NK-92 (cell line): ENCODE data around the gene VAMP4.
"Not testable (repeated sequence)": the region's sequence is repeated elsewhere in the genome, so short reads cannot be mapped to it uniquely, and the experiment has no call there.

Source experiments
- DNase-seq: peaks from one replicate; lab custom pipeline; 2025; ENCODE audit not compliant: unreplicated experiment; lab: John Stamatoyannopoulos, UW

VAMP4 gene

DNA sequence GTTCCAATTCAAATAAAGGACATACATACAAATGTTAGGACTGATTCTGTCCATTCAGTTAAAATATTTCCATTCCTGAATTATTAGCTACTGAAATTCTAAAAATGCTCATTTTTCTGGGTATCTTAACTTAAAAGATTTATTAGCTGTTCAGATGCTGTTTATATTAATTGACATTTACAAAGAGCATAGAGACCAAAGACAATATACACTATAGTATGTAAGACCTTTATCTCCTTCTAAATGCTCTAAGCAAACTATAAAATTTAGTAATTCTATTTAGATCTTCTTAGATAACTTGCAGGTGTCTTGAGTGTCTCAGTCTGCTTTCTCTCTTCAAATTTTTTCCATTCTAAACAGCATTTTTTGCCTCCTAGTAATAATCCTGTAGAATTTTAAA, 39.3 kb downstream of the VAMP4 start:
- no peak for DNase-seq

DNA sequence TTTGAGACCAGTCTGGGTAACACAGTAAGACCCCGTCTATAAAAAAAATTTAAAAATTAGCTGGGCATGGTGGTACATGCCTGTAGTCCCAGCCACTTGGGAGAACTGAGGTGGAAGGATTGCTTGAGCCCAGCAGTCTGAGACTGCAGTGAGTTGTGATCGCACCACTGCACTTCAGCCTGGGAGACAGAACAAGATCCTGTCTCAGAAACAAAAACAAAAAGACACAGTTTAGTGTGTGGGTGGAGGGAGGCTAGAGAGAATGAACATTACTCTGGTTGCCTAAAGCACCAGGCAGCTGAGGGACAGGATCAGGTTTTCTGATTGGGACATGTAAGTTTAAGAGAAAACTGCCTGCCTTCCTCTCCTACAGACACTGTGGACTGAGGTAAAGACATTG, 42.3 kb downstream of the VAMP4 start:
- DNase-seq, result no peak

DNA sequence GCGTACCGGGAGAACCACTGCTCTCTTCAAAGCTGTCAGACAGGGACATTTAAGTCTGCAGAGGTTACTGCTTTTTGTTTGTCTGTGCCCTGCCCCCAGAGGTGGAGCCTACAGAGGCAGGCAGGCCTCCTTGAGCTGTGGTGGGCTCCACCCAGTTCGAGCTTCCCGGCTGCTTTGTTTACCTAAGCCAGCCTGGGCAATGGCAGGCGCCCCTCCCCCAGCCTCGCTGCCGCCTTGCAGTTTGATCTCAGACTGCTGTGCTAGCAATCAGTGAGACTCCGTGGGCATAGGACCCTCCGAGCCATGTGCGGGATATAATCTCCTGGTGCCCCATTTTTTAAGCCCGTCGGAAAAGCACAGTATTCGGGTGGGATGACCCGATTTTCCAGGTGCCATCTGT, 46.1 kb downstream of the VAMP4 start:
- DNase-seq, result not testable (repeated sequence)

DNA sequence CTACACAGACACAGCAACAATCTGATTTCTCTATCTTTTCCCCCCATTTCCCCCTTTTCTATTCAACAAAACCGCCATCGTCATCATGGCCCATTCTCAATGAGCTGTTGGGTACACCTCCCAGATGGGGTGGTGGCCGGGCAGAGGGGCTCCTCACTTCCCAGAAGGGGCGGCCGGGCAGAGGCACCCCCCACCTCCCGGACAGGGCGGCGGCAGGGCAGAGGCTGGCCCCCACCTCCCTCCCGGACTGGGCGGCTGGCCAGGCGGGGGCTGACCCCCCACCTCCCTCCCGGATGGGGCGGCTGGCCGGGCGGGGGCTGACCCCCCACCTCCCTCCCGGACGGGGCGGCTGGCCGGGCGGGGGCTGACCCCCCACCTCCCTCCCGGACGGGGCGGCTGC, 48.3 kb downstream of the VAMP4 start:
- not testable (repeated sequence) for DNase-seq

DNA sequence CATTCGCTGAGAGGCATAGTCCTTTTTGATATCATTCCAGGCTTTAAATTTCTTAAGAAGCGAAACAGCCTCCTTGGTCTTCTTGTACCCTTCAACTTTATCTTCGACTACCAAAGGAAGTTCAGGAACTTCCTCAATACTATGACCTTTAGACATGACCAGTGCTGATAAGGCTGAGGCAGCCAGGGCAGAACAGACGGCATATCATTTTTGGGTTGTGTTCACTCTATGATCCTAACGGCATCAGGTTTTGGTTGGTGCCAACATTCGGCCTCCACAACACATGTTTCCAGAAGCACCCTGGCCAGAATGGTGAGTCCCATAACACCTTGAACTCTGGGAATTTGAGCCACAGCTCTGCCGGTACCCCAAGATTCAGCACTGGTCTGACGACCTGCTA, 58.0 kb downstream of the VAMP4 start:
- DNase-seq, result no peak

DNA sequence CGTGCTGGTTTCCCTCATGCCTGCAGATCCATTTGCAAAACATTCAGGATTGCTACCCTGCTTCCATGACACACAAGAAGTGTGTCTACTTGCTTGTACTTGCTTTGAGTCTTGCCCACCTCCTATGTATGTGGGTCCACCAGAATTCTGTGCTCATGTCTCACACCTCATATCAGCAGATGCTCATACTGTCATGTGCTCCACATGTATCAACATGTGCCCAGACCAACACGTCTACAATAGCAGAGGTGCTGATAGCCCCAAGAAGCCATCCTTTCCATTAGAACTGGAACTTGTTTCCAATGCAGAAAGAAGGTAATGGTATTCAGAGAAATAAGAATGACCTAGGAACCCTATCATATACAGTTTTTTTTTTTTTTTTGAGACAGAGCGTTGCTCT, 61.5 kb downstream of the VAMP4 start:
- no peak for DNase-seq

DNA sequence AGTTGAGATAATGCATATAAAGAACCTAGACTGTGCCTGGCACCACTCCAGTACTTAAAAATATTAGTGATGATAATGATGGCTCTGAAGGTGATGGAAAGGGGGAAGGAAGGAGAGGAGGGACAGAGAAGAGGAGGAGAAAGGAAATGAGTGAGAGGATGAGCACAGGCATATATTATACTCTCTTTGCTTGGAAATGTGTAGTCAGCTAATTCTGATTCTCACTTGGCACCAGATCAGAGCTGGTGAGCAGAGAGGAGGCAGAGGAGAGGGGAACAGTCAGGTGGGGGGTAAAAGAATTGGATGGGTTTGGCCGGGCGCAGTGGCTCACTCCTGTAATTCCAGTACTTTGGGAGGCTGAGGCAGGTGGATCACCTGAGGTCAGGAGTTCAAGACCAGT, 65.0 kb downstream of the VAMP4 start:
- no peak for DNase-seq

DNA sequence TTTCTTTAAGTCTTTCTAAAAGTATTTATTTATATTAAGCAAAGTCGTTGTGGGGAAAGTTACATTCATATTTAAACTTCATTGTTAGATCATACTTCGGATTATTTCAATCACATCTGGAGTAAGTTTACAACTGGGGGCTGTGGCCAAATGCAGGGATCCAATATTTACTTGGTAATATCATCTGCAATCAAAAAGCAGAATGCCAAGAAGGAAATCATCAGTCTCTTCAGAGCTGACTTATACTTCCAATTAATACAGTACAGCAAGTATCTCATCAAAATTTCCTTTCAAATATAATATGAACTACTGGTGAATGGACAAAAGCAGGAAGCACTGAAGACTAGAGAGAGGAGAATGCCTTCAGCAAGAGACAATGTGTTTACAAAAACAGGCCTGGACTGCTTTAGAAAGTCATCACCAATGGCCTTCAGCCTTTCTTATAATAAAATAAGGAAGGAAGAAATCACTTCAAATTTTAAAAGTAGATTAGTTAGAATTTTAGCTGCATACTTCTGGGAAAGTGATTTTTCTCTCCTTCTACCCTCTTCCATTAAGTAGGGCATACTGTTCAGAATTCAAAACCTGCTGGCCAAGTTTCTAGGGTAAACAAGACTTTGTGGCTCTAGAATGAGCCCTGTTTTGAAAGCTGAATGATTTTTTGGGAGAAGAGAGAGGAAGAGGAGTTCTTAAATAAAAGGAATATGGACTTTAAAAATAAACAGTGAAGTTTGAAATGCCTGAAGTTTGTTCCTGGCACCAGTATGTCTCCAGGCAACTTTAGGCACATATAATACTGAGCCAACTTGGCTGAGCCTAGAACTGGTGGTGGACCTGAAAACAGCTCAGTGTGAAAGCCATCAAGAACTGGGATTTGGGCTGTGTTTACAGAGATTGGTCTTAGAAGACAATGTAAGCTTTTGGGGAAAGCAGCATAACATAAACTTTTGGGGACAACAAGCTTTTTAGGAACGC, 67.1 kb downstream of the VAMP4 start:
- DNase-seq, result no peak

DNA sequence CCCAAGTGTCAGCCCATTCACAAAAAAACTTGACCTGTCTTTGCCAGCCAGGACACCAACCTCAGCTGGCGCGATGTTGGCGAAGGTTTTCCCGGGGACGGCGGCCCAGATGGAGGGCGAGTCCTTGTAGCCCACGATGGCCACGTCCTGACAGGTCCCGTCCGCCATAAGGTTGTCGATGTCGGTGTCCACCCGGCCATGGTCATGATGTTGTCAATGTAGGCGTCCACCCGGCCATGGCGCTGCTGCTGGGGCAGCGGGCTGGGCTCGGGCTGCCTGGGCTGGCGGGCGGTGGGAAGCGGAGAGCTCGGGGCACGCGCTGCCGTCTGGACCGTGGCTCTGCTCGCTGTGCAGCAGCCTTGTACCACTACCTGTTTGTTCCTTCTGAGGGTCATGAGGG, 71.1 kb downstream of the VAMP4 start:
- no peak for DNase-seq

DNA sequence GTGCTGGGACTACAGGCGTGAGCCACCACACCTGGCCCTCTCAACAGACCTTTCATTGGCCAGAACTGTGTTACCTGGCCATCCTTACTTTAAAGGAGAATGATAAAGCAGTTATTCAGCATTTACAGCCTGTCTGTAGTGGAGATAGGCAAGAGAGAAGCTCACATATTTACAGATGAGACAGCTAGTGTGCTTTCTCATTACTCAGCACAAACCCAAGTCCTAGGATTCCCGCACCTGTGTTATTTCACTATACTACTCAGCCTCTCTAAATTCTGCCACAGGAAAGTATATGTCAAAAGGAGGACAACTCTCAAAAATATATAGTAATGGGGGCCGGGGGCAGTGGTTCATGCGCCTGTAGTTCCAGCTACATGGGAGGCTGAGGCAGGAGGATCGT, 73.5 kb downstream of the VAMP4 start:
- DNase-seq, result no peak

DNA sequence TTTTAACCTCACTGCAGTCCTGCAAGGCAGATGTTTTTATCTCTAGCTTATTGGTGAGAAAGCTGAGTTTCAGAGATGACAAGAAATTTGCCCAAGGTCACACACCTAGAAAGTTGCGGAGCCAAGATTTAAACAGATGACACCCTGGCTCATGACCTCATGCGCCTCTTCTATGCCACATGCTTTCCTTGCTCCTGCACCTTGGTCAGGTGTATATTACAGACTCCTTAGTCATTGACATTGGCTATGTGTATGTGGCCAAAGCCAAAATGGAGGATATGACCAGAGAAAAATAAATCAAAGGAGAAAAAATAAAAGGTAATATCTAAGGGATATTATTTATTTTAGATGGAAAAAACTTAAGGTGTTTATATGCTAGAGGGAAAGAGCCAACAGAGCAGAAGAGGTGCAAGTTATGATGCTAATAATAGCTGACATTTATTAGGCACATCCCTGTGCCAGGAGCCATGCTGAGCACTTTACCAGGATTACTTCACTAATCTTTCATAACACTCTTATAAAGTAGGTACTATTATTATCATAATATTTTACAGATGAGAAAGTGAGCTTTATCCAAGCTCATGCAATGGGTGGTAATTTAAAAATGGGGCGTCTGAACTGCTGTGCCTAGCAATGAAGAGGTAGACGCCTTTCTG, 75.6 kb downstream of the VAMP4 start:
- DNase-seq, result no peak

DNA sequence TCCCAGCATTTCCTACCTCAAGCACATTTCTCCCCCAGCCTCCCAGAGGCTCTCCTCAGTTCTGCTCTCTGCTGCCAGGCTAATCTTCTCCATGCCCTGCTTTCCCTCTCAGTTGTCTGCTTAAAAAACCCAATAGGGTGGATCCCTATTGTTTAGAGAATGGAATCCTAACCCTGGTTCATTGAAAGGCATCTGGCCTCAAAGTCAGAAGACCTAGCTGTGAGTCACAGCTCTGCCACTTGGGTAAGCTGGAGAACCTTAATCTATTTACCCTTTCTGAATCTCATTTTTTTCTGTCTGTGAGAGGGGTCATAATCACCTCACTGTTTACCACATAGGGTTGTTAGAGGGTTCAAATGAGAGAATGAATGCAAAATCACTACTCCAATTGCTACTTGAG, 76.9 kb downstream of the VAMP4 start:
- DNase-seq, result no peak

DNA sequence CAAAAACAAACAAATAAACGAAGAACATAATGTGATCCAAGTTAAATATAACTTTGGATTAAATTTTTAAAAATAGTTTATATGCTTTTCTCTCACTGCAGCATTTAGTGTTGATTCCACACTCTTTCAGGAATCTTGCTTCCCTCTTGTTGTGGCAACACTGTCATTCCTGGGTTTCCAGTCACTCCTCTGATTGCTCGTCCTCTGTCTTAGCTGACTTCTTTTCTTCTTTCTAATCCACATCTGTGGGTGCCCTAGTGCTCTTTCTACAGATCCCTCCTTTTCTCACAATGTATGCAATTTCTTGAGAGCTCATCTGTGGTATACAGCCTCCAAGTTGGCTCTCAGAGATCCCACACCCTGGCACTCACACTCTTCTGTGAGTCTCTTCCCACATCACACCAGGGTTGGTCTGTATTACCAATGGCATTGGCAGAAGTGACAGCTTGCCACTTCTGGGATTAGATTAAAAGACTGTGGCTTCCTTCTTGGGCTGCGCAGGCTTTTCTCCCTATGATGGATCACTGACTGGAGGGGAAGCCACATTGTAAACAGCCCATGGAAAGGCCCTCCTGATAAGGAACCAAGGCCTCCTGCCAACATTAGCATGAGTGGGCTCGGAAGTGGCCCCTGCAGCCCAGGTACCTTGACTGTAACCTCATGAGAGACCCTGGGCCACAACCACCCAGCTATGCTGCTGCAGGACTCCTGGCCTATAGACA, 77.8 kb downstream of the VAMP4 start:
- no peak for DNase-seq

DNA sequence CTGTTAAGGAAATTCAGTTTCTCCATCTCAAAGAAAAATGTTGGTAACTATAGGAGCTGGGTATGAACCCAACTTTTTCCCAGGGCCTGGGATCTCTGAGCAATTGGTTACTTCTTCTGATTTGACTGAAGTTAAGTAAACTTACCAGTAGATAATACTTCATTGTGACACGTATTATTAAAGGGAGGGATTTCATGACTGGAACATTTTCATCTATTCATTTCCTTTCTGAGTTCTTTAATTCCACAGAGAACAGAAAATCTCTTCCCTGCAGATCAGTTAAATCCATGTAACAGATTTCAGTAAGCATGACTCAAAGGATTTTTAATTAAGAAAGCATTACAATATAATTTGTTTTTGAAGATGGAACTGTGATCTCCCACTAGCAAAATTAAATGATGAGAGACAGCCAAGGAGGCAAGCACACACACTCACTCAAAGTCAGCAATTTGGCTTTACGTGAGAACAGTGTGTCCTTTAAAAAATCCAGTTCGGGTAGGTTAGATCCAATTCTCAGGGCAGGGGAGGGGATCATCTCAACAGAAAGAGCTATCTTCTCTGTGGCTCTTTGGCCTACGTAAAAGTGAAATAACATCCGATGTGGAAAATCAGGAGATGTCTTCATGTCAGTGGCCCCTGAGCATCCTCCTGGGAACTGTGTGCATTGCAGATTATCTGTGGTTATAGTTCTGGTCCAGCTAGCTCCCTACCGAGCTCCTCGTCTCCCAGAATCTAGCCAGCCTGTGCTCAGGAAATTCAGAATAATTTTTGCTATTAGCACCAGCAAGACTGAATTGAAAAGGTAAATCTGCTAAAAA, 78.6 kb downstream of the VAMP4 start:
- DNase-seq, result no peak

DNA sequence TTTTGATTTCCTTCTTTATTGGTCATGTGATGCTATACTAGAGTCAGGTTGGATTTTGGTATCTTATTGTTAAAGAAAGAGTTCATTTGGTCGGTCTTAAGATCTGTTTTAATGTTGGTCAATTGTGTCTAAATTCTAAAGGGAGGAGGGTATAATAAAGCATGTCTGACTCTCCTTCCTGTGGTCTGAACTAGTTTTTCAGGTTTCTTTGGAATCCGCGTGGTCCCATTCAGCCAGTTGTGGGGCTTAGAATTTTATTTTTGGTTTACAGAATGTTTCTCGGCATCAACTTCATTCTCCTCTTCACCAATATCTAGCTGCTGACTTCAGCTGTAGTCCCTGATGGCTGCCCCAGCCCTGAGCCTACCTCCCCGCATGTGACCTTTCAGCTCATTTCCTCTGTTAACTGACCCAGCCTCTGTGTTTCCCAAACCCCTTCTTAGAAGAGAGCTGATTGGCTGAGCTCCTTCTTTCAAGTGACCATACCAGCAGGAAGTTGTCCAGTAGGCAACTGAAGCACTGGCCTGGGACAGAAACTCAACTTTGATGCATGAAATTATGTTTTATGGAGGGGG, 80.7 kb downstream of the VAMP4 start:
- DNase-seq, result no peak

DNA sequence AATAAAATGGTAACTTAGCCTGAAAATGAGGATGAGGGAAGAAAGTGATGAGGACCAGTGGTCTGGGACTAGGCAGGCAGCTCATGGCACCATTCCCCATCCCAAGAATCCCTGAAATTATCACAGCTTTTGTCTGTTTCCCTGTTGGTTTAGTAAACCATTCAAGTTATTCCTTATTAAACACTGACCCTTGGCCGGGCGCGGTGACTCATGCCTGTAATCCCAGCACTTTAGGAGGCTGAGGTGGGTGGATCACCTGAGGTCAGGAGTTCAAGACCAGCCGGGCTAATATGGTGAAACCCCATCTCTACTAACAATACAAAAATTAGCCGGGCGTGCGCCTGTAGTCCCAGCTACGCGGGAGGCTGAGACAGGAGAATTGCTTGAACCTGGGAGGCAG, 85.7 kb downstream of the VAMP4 start:
- not testable (repeated sequence) for DNase-seq

DNA sequence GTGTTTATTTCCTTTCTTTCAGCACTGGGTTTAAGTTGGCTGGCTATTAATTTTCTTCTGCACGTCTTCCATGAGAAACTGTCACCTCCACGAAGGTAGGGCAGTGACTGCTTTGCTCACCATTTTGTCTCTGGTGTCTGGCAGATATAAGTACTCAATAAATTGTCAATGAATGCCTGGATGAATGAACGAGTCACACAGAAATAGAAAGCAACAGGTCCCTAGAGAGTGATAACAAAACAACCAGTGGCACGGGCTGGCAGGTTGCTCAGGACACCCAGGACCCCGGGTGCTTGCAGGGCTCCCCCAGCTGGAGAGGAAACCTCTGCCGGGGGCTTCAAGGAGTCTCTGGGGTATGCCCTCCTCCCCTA, 86.1 kb downstream of the VAMP4 start:
- DNase-seq, result no peak

DNA sequence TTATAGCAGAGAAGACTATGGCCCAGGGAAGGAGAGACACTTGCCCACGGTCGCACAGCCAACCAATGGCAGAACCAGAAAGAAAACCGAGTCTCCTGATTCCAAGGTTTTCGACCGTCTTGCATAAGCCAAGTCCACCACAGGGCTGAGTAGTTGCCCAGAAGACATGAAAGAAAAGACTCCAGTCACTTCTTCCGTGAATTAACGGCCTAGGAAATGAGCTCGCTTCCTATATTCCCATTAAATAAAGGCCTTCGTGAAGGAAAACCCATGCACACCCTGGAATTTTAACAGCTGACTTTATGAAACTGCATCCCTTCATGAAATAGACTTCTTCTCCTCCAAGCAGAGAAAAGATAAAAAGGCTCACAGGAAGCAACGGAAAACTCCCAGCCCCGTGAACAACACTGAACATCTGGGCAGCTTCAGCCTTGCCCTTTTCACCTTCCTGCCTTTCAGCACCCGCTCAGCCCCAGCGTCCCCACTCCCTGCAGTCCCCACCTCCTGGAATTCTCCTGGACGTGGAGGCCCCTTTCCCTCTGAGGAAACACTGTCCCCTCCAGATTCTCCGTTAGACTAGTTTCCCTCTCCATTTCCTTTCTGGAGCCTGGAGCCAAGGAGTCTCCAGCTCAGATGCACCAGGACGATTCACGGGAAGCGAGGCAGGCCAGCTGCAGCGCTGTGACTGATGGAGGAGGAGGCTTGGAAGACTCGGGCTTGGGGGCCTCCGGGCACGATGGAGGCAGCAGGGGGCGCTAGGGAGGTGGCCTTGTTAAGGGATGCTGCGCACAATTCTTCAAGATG, 86.7 kb downstream of the VAMP4 start:
- DNase-seq, result no peak

DNA sequence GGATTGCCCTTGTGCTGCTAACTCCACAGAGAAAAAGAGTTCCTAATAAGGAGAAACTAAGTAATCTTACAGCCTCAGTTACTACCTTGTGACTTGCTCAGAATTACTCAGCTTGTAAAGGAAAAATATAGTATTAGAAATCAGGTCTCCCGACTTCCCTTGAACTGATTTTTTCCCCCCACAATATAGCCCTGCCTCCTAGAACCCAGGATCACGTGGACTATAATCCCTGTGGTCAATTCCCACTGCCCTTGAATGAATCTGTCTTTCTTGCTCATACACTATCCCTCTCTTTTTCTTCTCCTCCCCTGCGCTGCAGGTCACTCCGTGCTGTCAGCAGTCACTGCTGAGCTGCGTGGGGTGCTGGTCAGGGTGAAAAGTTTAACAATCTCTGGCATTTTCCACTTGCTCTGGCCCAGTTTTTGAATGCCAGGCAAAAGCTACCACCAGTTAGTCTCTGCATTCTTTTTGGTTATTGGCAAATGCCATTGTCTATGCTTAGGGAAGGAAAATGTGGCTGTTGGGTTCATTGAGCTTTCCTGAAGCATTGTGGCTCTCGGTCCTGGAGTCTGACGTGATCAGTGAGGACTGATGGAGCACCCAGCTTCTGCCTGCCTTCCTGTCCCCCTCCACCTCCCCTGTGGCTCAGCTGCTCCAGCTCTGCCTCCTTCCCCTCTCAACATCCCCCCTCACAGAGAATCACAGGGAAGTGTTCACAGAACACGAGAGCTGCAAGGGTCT, 87.5 kb downstream of the VAMP4 start:
- no peak for DNase-seq
